GM18861 (cell line): Measurements from ENCODE around the gene KCNMA1.

Source experiments
- ATAC-seq: cut with Tn5 transposase; IDR thresholded peaks from one replicate; pipeline ENCODE4 v1.9.1; 2021; ENCODE audit not compliant: unreplicated experiment

Gene KCNMA1

GRCh38 chr10:77635402-77636227, 2.0 kb downstream of the KCNMA1 start:
- ATAC-seq: no peak

GRCh38 chr10:77634939-77635338, 2.7 kb downstream of the KCNMA1 start:
- no peak for ATAC-seq

GRCh38 chr10:77633376-77633775, 4.2 kb downstream of the KCNMA1 start:
- ATAC-seq: no peak

GRCh38 chr10:77631241-77631640, 6.4 kb downstream of the KCNMA1 start:
- no peak for ATAC-seq

GRCh38 chr10:77630507-77630848, 7.1 kb downstream of the KCNMA1 start:
- ATAC-seq: no peak

- ATAC-seq: no peak
Observed at GRCh38 chr10:77629775-77630506, 7.7 kb downstream of the KCNMA1 start.

GRCh38 chr10:77628906-77629730, 8.5 kb downstream of the KCNMA1 start:
- ATAC-seq: no peak

GRCh38 chr10:77626266-77626935, 11.2 kb downstream of the KCNMA1 start:
- no peak for ATAC-seq

GRCh38 chr10:77625379-77625778, 12.2 kb downstream of the KCNMA1 start:
- ATAC-seq: no peak

- ATAC-seq: no peak
Observed at GRCh38 chr10:77622889-77623291, 14.7 kb downstream of the KCNMA1 start.

GRCh38 chr10:77620731-77621130, 16.9 kb downstream of the KCNMA1 start:
- no peak for ATAC-seq

- no peak for ATAC-seq
Observed at GRCh38 chr10:77619964-77620703, 17.5 kb downstream of the KCNMA1 start.

GRCh38 chr10:77618117-77618516, 19.5 kb downstream of the KCNMA1 start:
- no peak for ATAC-seq

GRCh38 chr10:77616766-77617165, 20.8 kb downstream of the KCNMA1 start:
- ATAC-seq: no peak

GRCh38 chr10:77614778-77615625, 22.6 kb downstream of the KCNMA1 start:
- no peak for ATAC-seq

GRCh38 chr10:77613476-77614130, 24.0 kb downstream of the KCNMA1 start:
- ATAC-seq: no peak

- ATAC-seq: no peak
Observed at GRCh38 chr10:77611670-77612069, 25.9 kb downstream of the KCNMA1 start.

- no peak for ATAC-seq
Observed at GRCh38 chr10:77611221-77611620, 26.4 kb downstream of the KCNMA1 start.

GRCh38 chr10:77609781-77610272, 27.8 kb downstream of the KCNMA1 start:
- no peak for ATAC-seq
